GM10266 (cell line): ENCODE results near the gene KRT16.
"Not testable (repeated sequence)": the region's sequence is repeated elsewhere in the genome, so short reads cannot be mapped to it uniquely, and the experiment has no call there.

Source experiments
- DNase-seq: peaks from one replicate; pipeline ENCODE4 v3.0.0; 2012; ENCODE audit errors: extremely low spot score
- TF ChIP-seq, protein P1 (sequence below): IDR thresholded peaks from 2 replicates; pipeline ENCODE4 v1.5.1; 2012; ENCODE audit warnings: mild to moderate bottlenecking, low read depth; ENCODE audit not compliant: control insufficient read depth, insufficient read depth; ENCODE audit errors: missing control alignments

The KRT16 gene

GRCh38 chr17:41588126-41588810, 24.3 kb downstream of the KRT16 start:
- TF ChIP-seq, protein P1, sequence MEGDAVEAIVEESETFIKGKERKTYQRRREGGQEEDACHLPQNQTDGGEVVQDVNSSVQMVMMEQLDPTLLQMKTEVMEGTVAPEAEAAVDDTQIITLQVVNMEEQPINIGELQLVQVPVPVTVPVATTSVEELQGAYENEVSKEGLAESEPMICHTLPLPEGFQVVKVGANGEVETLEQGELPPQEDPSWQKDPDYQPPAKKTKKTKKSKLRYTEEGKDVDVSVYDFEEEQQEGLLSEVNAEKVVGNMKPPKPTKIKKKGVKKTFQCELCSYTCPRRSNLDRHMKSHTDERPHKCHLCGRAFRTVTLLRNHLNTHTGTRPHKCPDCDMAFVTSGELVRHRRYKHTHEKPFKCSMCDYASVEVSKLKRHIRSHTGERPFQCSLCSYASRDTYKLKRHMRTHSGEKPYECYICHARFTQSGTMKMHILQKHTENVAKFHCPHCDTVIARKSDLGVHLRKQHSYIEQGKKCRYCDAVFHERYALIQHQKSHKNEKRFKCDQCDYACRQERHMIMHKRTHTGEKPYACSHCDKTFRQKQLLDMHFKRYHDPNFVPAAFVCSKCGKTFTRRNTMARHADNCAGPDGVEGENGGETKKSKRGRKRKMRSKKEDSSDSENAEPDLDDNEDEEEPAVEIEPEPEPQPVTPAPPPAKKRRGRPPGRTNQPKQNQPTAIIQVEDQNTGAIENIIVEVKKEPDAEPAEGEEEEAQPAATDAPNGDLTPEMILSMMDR, result no peak
- DNase-seq, result no peak

DNA sequence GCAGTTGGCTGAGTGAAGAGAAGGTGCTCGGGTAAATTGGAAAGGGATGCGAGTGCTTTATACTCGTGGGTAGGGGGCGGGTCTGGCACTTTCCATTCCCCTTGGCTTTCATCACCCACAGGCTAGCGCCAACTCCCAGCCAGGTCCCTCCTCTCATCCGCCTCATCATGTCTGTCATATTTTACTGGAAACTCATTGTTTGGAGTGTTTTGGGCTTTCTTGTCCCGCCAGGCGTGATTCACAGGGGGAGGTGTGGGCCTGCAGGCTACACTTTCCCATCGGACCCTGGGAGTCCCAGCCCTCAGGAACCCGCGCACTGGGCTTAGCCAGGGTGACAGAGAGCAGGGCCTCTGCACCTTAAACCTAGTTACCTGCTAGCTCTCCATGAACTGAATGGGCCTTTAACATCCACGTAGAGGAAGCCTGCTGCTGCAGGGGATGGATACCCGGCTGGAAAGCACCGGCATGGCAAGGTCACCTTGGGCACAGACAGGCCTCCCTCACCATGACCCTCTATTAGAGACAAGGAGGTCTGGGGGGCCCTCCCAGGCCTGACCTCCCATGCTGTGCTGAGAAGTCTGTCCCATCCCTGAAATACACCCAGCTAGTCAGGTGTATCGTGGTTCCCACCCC, 25.6 kb downstream of the KRT16 start, which contains the start of gene KRT14:
Gene KRT14 (minus strand): TSS at position 33 of the 633 bp plus-strand sequence. CDS start 61 bp downstream, outside the sequence.
- no peak for DNase-seq
- TF ChIP-seq, protein P1, result no peak

DNA sequence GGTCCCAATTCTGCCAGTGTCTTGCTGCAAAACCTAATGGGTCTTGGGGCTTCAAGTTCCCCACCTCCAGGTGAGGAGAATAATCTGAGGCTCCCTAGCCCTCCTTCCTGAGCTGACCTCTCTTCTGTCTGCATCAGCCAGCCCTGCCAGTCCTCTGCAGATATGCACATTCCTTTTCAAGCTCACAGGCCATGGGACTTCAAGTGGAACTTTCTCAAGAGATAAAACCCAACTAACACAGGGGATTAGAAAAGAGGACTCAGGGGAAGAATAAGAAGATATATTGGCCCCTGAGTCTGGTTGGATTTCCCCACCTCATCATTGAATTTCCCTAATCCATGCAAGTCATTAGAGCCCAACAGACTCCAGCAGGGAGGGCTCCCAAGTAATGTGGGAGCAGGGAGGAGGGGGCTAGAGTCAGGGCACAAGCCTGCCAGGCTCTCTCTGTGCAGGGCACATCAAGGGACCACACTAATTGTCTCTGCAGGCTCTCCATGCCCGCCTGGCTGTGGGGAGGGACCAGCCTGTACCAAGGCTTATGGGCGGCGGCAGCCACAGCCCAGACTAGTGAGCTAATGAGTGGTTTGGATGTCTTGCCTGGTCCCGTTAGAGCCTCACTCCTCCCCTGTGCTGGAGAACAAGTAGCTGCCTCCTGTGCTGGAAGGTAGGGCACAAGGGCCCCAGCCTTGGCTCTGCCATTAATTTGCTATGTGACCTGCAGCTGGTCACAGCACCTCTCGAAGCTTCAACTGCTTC, 27.1 kb downstream of the KRT16 start:
- no peak for DNase-seq
- TF ChIP-seq, protein P1, result no peak

DNA sequence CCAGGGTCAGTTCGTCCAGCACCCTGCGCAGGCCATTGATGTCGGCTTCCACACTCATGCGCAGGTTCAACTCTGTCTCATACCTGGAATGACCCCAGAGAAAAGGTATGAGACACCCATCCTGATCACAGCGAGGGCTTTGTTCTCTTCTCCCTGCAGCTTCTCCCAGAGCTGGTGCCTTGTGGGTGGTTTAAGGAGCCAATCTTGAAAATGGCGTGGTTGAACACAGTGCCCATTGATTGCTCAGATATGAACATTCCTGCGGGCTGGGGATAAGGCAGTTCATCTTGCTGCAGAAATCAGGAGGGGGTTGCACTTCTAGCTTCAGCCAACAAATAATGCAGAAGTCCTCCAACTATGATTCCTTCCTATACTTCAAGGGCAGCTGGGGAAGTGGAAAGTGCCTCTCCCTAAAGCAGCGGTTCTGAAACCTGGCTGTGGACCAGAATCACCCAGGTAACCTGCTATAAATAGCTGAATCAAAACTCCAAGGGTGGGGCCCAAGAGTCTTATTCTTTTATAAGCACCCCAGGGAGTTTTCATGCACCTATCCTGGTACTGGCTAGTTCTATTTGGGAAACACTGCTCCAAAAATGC, 28.1 kb downstream of the KRT16 start:
- not testable (repeated sequence) for DNase-seq

DNA sequence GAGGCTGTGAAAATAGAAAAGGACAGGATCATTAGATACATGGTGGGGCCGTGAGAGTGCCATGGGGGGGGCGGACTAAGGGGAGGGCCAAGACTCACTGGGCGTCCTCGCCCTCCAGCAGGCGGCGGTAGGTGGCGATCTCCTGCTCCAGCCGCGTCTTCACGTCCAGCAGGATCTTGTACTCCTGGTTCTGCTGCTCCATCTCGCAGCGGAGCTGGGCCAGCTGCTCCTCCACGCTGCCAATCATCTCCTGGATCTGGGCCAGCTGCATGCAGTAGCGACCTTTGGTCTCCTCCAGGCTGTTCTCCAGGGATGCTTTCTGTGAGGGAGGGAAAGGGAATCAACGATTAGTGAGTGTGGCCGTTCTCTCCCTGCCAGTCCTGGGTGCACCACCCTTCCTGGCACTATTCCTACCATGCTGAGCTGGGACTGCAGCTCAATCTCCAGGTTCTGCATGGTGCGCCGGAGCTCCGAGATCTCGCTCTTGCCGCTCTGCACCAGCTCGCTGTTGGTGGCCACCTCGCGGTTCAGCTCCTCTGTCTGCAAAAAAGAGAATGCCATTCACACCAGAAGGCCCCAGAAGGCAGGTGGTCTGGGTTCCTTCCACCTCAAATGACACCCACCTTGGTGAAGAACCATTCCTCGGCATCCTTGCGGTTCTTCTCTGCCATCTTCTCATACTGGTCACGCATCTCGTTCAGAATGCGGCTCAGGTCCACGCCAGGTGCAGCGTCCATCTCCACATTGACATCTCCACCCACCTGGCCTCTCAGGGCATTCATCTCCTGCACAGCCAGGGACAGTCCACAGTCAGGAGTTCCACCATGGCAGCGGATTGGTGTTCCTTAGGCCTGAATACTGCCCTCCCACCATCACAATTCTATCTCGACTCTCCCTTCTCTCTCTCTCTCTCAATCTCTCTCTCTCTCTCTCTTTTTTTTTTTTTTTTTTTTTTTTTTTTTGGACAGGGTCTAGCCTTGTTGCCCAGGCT, 29.1 kb downstream of the KRT16 start:
- TF ChIP-seq, protein P1, result no peak
- DNase-seq, result no peak

DNA sequence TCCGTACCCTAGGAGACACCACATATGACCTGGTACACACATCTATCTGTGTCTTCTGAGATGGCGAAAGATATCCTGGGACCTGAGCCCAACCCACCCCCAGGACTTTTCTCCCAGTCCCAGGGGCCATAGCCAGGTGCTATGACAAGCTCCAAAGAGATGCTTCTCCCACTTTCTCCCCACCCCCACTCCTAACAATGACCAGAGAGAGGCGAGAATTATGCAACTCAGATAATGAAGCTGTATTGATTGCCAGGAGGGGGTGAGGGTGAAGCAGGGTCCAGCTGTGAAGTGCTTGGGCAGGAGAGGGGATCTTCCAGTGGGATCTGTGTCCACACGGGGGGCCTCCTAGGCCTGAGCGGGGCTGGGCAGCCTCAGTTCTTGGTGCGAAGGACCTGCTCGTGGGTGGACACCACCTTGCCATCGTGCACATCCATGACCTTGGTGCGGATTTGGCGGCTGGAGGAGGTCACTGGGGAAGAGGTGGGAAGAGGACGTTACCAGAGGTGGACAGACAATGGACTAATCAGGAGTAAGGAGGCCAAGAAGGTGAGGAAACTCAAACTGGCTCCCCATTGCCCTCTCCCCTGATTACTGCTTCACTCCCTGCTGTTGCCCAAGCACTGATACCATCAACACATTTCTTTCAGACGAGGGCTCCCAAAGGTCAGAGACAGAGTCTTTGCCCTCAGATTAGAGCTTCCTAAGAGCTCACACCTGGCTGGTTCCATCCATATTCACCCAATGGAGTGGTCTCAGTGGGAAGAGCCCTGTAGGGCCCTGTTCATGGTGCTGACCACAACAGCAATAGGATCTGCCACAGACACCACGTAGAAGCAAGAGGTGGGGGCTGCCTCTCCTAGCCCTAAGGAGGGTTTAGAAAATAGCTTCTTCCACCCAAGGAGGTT, 30.3 kb downstream of the KRT16 start:
- DNase-seq, result not testable (repeated sequence)
